GM18873 (cell line): ENCODE data around the gene ACTL6B.

Source experiments
- ATAC-seq: cut with Tn5 transposase; IDR thresholded peaks from one replicate; pipeline ENCODE4 v1.9.1; 2021; ENCODE audit warnings: mild to moderate bottlenecking, moderate library complexity, moderate number of reproducible peaks; ENCODE audit not compliant: unreplicated experiment, low FRiP score

ACTL6B gene

DNA sequence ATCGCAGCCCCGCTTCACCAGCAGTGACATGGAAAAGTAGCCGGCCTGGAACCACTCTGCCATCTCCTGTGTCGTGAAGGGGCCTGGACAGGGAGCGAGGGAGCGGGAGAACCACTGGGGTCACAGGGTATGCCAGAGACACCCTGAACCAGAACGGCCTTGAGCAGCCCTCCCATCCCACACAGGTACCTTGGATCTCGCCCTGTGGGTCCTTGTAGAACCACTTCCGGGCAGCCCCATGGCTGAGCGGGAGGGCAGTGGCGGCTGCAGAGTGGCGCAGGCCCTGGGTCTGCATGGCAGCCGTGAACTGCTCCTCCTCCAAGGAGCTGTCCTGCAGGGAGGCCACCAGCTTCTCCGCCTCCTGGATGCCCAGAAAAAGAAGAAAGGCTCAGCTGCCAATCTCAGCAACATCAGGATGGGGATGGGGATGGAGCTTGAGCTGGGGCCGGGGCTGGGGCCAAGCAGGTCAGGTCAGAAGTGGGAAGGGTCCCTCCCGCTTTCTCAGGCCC lies 28.3 kb upstream of the ACTL6B start:
- no peak for ATAC-seq

DNA sequence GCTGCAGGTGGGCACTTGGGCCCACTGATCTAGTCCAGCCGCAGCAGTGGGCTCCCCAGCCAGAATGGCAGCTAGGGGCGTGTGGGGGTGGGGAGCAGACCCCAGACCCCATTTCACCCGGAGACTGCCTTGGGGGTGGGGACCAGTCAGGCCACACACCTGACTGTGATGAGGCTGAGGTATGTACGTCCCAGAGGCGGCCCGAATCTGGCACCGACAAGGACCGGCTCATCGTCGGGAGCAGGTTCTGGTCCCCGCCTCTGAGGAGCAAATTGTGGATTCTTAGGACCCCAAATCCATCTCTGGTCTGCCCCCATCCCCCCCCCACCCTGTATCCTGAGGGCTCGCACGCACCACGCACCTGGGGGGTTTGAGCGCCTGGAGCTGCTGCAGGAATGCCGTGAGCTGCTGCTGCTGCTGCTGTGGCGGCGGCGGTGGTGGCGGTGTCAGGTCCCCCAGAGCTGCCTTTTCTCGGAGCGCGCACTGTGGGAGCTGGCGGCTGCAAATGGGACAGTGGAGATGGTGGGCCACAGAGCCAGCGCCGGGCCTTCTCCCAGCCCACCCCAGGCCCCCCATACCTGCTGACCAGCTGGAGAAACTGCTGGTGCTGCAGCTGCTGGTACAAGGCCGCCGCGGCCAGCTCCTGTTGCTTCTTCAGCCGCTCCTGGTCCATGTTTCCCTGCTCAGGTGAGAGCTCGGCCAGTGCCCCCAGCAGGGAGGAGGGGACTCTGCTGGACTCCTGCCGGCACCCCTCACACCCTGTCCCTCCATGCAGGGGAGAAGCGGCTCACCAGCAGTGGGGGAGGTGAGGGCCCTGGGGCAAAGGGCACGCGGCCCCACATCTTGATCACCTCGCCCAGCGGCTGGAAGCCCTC lies 27.6 kb upstream of the ACTL6B start:
- no peak for ATAC-seq

DNA sequence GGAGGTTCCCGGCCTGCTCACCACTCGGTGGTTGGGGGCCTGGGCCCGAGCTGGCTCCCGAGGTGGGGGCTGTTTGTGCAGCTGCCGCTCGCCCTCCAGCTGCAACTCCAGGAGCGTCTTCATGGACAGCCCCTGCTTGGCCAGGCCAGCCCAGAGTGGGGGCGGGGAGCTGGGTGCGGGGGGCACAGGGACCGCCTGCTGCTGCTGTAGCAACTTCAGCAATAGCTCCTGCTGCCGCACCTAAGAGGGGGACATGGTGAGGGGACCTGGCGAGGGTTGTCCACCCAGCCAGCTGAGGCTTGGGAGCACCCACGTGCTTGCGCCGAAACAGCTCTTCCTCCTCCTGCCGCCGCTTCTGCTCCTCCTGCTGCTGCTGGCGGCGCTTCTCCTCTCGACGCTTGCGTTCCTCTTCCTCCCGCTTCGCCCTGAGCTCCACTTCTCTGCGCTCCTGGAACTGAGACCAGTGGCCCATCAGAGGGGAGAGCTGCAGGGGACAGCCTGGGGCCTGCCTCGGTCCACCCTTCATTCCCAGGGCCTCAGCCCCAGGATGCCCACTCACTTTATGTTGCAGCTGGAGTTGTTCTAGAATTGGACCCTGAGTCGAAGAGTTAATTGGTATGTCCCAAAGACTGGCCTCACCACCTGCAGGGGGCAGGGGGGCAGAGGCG lies 26.9 kb upstream of the ACTL6B start:
- no peak for ATAC-seq

DNA sequence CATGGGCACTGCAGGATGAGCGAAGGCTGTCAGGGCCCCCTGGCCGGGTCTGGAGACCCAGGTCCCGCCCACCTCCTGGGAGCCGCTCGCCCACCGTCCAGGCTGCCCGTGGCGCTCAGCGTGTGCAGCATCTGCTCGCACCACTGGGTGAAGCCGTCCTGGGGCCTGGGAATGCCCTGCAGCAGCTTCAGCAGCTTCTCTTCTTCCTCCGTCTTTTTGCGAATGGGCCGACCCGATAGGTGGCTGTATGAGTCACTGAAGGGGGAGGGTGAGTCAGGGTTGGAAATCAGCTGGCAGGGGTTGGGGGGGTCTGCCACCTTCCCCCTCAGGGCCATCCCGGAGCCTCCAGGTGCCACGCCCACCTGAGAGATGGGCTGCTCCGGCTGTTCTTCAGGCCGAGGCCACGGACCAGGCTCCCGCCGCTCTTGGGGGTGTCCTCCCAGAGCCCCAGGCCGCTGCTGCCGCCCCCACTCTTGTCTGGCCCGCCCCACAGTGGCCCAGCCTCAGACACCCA lies 26.0 kb upstream of the ACTL6B start:
- ATAC-seq, result no peak

DNA sequence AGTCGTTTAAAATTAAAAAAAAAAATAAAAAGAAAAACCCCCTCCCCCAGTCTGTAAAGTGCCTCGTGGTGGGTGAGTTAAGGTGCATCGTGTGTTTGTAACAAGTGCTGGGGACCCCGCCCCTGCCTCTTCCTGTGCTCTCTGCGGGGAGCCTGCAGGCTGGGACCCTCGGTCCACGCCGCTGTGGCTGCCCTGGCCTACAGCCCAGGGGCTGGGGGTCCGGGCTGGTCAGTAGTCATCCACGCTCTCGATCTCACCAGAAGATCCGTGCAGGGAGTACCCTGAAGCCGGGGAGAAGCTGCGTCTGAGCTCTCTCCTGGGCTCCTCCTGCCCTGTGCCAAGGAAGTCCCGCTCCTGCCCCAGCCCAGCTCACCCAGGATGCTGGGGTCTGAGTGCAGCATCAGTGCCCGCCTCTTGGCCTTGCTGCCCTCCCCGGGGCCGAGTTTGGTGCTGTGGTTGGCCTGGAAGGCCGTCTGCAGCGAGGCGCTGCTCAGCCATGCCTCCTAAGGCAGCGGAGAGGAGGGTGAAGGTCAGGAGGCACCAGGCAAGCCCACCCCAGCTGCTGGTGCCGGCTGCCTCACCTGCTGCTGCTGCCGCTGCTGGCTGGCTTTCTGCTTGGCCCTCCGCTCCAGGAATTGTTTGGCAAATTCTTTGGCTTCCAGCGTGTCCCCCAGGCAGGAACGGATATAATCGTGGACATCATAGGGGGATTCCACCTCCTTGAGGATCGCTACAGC lies 25.4 kb upstream of the ACTL6B start:
- ATAC-seq, result no peak

DNA sequence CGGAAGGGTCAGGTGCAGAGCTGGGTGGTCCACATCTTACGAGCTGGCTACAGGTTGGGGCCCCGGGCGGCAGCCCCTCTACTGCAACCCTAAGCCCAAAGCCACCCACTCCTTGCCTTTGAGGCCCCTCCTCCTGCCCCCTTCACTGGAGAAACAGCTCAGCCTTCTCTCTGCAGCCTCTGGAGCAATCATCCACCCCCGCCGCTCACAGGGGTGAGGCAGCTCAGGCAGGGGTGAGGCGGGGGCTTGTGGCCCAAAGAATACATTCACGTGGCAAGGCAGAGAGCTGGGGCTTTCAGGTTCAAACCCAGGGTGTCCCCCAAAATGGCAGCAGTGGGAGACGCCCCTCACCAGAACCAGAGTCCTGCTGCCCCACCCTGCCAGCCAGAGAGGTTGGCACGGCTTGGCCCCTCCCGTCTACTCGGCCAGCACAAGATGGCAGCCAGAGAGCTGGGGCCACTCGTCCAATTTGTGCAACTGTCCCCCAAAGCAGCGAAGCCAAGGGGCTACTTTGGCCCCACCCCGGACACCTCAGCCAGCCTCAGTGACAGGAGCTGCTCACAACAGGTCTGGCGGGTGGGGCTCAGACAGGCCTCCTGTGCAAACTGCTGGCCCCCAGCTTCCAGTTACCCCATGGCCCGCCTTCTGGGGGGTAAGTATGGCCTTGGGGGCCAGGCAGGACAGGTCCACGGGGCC lies 24.5 kb upstream of the ACTL6B start:
- ATAC-seq, result no peak

DNA sequence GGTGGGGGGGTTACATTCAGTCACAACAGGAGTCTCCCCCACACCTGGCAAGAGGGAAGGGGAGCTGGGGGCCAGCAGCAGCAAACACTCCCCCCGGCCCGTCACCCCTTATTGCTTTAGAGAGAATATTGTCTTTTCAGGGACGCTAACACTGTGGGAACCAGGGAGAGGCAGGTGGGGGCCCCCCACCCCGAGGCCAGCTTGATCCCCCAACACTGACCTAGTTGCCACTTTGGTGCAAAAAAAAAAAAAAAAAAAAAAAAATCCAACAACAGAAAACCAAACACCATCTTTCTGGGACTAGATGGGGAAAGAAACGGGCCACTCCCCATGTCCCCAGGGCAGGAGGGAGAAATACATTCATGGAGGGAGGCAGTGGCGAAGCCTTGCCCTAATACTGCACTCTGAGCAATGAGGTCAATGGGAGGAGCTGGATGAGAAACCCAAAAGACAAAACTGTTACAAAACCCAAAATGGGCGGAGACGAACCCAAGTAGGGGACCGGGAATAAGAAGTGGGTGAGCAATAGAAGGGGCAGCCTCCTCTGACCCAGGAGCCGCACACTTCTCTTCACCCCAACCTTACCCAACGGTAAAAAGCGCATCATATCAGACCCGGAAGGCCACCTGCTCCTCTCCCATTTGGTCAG lies 23.8 kb upstream of the ACTL6B start:
- no peak for ATAC-seq

DNA sequence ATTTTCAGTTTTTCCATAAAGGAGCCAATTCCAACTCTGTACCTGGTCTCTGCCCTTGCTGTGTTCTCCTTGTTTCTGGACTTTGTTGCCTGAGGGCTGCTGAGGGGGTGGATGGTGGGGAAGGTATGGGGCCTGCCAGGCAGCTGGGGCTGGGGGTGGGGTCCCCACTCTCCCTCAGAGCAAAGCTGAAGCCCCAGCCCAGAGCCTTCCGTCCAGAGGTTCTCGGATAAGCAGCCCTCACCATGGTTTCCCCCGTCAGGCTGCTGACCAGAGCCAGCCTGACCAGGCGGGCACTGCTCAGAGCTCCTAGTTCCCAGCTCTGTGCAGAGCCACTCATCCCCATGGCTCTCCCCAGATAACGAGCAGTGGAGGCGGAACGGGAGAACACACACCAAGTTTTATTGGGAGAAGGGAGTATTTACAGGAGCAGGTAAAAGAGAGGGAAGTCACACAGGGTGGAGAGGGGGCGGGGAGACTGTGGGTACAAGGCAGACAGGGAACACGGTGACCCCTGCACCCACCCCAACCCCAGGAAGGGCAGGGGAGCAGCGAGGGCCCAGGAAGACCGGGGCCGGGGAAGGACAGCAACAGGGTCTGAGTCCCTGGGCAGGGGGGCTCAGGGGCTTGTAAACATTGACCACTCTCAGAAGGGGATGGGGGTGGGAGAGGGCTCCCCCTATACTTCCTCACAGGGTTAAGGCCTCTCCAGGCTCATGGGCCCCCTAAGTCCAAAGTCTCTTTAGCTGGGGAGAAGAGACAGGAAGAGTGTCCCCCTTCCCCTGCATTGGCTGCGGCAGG lies 23.1 kb upstream of the ACTL6B start:
- ATAC-seq, result no peak

DNA sequence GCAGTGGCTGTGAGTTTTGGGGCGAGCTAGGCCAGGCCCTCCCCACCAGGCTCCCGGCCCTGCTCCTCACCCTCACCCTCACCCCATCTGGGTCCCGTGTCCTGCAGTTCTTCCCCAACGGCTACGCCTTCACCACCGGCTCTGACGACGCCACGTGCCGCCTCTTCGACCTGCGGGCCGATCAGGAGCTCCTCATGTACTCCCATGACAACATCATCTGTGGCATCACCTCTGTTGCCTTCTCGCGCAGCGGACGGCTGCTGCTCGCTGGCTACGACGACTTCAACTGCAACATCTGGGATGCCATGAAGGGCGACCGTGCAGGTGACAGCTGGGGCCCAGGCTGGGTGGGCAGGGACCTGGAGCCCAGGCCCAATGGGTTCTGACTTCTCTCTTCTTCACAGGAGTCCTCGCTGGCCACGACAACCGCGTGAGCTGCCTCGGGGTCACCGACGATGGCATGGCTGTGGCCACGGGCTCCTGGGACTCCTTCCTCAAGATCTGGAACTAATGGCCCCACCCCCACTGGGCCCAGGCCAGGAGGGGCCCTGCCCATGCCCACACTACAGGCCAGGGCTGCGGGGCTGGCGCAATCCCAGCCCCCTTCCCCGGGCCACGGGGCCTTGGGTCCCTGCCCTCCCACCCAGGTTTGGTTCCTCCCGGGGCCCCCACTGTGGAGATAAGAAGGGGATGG lies 22.2 kb upstream of the ACTL6B start:
- ATAC-seq, result no peak

DNA sequence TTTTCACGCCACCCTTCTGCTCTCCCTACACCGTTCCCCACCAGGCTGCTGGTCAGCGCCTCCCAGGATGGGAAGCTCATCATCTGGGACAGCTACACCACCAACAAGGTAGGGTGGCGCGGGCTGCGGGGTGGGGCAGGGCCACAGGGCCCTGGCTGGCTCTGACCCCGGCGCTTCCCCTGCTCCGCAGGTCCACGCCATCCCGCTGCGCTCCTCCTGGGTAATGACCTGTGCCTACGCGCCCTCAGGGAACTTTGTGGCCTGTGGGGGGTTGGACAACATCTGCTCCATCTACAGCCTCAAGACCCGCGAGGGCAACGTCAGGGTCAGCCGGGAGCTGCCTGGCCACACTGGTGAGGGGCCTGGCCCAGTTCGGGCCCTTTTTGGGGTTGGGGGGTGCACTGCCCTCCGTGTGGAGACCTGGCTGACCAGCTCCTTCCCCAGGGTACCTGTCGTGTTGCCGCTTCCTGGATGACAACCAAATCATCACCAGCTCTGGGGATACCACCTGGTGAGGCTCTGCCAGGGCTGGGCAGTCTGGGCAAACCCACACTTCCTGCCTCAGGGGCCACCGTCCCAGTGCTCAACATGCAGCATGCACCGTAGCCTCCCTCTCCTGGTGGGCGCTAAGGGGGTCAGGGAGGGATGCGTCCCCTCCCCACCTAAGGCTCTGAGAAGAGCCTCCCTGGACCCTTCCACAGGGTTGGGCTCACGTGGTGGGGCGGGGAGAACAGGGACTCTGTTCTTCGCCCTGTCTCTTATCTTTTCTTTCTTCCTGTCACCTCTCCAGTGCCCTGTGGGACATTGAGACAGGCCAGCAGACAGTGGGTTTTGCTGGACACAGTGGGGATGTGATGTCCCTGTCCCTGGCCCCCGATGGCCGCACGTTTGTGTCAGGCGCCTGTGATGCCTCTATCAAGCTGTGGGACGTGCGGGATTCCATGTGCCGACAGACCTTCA lies 21.3 kb upstream of the ACTL6B start:
- ATAC-seq, result no peak

DNA sequence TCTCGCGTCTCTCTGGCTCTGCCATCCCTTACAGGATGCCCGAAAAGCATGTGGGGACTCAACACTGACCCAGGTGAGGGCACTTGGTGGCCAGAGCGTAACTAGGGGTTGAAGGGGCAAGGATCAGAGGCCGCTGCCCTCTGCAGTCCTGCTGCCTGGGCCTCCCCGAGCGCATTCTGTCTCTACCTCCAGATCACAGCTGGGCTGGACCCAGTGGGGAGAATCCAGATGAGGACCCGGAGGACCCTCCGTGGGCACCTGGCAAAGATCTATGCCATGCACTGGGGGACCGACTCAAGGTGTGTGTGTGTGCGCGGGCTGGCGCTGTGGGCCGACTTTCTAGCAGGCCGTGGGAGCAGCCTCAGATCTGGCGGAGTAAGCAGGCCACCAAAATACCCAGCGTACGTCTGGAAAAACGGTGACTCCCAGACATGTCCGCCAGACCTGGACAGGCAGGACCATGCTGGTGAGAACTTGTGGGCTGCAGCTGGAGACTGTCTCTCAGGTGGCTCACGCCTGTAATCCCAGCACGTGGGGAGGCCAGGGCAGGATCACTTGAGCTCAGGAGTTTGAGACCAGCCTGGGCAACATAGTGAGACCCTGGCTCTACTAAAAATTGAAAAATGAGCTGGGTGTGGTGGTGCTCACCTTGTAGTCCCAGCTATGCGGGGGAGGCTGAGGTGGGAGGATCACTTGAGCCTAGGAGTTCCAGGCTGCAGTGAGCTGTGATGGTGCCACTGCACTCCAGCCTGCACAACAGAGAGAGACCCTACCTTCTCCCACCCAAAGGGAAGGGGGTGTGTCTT lies 20.5 kb upstream of the ACTL6B start:
- ATAC-seq, result no peak

DNA sequence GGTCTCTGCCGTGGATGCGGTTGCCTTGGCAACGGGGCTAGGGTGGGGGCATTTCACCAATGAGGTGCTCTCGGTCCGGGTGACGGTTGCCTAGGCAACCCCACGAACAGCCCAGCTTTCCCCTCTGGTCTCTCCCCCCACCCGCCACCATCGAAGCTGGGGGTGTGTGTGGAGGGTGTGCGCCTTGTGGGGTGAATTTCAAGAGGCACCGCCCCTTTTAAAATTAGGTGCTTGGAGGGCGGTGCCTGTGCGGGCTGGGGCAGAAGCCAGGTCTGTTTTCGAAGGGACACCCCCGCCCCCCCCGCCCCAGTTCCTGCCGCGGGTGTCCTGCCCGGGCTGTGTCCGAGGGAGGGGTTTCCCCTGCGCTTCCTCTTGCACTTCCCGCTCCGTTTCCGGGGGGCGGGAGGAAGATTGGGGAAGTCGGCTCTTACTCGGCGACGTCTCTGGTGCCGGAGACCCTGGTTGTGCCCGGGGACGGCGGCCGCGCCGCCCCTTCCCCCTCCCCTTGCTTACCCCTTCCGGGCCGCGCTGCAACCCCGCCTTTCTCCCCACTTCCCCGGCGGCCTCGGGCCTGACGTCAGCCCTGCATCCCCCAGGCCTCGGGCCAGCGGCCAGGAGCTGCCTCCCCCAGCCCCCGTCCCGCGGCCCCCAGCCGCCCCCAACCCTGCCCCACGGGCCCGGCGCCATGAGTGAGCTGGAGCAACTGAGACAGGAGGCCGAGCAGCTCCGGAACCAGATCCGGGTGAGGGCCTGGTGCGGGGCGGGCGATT lies 19.5 kb upstream of the ACTL6B start:
- no peak for ATAC-seq

DNA sequence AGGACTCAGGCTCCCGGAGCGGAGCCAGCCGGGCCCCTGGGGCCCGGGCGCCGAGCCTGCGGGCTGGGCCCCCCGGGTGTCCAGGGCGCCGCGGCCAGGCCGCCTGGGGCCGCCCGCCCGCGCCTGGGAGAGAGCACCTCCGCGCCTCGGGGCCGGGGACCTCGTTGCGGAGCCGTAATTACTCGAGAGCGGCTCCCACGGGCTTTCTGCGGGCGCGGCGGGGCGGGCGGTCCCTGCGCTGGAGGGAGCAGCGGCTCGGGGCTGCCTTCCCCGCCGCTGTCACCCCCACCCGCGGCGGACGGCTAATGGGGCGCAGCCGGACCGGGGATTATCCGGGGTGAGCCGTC lies 18.8 kb upstream of the ACTL6B start:
- ATAC-seq, result no peak

DNA sequence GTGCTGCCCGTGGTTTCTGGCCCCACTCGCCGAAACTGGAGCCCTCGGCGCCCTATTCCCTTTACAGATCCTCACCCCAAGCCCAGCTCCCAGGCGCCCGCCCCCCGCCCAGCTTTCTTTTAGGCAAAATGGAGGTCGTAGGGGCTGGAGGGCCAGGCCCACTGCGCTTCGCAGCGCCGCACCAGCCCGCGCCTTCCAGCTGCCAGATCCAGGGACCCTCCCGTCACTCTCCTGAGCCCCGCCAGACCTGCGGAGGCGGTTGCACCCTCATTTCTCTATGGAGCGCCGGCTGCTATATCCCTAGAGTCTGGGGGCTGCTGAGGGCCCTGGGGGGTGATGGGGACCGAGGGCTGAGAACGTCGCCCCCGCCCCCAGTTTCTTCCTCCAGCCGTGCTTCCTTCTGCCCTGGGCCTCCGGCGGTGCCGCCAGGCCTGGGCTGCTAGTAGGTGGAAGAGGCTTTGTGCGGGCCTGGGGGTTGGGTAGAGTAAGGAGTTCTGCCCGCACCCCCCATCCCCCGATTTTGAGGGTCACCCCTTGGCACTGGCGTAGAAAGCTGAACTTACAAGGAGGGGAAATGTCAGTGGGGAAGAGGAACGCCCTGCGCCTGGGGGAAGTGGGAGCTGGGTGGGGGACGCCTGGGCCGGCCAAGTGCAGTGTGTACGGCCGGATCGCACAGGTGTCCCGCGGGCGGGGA lies 18.3 kb upstream of the ACTL6B start:
- ATAC-seq, result no peak

DNA sequence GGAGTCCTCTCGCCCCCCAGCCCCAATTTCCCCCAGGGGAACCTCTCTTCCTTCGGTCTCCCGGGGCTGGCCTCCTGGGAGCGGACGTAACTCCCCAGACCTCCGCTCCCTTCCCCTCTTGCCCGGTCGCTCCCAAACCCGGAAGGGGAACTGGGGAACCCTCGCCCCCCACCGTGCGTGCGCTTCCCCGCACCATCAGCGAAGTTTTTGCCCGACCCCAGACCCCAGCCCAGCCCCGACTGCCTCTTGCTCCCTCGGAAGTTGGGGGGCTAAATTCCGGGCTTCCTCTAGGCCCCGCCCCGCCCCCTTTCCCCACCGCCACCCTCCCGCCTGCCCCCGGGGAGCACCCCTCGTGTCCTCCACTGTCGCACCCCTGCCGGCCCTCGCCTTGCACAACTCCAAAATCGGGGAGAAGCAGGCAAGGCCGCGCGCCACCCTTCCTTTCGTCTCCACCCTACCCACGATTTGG lies 17.7 kb upstream of the ACTL6B start:
- ATAC-seq, result no peak
